Activated naive CD4-positive, alpha-beta T cell treated with Interleukin-2 at 50 U/mL for 16 hours (primary cell): ENCODE measurements around the gene FRAS1.
"Not testable (repeated sequence)": the region's sequence is repeated elsewhere in the genome, so short reads cannot be mapped to it uniquely, and the experiment has no call there.

Experiments
- DNase-seq: peaks from one replicate; pipeline ENCODE4 v3.0.0-alpha.2; 2020

FRAS1 gene

GRCh38 chr4:78218260-78218659 lies 161.1 kb downstream of the FRAS1 start:
- DNase-seq = no peak

GRCh38 chr4:78219825-78220224 lies 162.7 kb downstream of the FRAS1 start:
- DNase-seq = no peak

DNA sequence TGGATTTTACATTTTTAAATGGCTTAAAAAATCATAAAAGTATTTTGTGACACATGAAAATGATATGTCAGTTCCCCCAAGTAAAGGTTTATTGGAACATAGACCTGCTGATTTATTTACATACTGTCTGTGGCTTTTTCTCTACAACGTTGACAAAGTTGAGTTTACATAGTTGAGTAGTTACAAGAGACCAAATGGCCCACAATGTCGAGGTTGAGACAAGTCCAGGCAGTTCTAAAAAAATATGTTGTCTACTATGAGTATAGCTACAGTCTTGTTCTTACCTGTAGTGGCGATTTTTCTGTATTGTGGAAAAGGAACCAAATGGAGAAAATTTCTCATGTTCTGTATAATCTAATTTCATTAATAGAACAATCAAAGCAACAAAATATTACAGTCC lies 163.2 kb downstream of the FRAS1 start:
- DNase-seq = no peak

DNA sequence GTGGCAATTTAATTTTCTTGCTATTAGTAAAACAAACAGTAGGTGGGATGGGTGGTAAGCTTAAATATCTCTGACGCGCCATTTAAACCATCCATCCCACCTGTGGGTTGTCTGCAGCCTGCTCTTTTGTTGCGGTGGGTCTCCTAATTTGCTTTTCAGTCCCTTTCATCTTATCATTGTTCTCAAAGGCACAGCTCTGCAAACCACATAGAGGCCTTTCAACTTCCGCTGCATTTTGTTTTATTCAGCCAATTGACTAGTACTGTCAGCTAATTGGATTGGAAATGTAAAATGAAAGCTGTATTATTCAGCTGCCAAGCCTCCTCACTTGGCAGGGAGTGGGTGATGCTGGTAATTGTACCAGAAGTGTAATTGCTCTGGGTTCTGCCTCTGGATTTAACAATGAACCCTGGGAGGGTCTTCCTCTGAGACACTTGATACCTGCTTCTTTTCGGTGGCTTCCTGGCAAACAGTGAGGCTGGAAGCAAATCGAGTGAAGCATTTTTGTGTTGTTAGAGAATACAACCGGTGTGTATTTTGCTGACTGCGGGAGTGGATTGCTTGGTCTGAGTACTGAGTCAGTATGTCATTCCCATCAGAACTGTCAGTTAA lies 165.6 kb downstream of the FRAS1 start:
- no peak for DNase-seq

DNA sequence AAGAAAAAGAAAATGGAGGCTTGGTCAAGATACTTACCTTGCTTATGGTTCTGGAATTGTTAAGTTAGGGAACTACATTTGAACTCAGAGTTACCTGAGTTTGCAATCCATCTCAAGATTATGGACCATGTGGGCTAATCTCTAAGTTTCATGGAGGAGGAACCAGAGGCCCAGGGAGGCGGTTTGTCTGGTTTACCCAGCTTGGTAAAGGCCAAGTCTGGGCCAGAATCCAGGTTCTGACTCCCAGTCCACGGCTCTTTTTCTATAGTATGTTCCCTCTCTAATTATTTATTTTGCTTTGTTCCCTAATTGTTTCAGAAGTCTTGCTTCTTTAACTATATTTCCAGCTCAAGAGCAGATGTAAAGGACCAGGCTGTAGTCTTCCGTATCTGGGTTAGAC lies 168.1 kb downstream of the FRAS1 start:
- no peak for DNase-seq

DNA sequence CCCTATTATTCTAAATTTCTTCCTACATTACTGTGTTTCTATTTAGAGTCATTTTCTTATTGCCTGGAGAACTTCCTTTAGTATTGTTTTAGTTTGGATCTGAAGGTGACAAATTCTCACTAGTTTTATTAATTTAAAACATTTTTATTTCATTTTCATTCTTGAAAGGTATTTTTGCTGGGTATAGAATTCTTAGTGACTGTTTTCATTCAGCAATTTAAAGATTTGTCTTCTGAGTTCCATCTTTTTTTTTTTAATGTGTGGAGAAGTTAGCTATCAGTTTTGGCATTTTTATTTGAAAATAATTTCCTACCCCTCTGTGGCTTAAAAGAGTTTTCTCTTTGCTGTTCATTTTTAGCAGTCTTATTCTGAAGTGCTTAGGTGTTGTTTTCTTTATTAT lies 169.2 kb downstream of the FRAS1 start:
- DNase-seq = no peak

DNA sequence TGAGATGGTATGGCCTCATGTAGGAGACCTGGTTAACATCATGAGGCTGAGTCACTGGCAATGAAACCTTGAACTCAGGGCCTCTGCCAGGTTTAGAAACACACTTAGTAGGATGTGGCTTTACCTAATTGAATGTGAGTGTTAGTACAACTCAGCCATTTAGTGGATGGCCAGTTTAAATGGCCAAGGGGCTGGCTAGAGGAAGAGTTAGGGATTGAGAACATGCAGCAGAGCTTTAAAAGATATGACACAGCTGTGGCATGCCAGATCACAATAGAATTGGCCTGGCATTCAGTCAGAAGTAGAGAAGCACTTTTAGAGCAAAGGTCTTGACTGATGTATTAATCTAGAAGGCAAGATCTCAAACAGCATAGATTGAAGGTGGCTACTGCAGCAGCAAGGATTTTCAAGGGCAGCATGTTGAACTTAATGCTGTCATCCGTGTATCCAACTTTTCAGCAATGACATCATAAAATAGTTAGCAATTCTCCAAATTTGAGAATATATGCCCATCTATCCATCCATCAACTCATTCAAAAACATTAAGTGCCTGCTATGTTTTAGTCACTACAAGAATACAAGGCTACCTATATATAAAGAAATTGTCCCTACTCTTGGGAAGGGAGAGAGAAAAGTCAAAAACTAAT lies 170.4 kb downstream of the FRAS1 start:
- DNase-seq = no peak

DNA sequence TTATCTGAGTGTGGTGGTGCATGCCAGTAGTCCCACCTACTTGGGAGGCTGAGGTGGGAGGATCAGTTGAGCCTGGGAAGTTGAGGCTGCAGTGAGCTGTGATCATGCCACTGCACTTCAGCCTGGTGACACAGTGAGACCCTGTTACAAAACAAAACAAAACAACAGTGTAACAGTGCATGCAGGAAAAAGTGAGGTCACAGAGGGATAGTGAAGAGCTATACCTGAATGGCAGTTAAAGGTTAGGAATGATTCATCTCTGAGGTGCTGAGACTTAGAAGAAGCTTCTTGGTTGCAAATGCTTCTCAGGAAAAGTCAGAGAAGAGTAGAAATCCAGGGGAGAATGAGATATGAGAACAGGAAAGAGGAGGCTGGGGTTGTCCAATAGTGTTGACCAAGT lies 178.7 kb downstream of the FRAS1 start:
- no peak for DNase-seq

GRCh38 chr4:78237360-78237759 lies 180.2 kb downstream of the FRAS1 start:
- DNase-seq = no peak

GRCh38 chr4:78242071-78242470 lies 184.9 kb downstream of the FRAS1 start:
- DNase-seq = no peak

- no peak for DNase-seq
These were observed 187.8 kb downstream of the FRAS1 start for GRCh38 chr4:78244705-78245485.

DNA sequence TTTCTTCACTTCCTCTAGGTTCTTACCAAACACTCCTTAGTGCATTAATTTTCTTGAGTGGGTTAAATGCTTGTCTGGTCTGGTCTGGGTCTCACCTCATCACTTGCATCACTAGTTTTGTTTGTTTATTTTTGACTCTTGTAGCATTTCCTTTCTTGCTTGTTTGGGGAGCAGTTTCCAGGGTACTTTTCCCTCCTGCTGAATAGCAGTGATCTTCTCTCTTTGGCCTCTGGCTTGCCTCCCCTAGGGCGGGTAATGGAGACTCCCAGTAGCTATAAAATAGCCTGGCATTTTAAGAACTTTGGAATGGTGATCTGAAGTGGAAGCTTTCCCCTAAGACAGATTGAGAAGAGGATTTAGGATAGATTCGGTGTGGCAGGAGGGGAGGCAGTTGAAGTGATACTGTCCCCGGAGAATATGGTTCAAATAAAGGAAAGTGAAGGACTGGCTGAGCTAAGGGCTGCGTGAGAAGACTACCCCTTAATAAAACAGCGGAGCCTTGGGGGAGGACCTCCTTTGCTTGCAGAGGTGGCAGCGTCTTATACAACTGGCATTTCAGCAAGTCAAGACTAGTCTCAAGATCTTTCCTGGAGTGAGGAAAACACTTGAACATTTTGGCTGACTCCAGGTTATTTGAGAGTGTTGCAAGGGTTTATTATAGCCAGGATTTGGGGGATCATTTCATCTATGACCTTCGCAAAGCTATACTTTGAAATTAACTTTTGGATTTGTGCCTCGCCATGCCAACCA lies 190.6 kb downstream of the FRAS1 start:
- DNase-seq = no peak

DNA sequence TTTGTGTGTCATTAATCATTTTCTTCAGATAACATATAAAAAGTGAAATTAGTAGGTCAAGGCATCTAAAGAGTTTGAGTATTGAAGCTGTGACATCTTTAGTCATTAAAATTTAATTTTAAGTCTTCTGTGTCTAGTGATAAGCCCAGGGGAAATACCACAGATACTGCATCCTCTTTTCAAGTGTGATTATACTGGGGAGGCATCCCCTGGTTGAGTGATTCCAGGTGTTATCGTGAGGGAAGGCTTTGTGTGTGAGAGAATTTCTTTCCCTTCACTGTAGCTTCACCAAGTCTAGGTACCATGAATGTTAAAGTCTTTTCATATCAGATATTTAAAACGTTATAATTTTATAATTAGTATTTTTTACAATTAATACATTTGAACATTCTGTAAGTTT lies 193.4 kb downstream of the FRAS1 start:
- DNase-seq = no peak

- DNase-seq = not testable (repeated sequence)
These were observed 195.7 kb downstream of the FRAS1 start for GRCh38 chr4:78252773-78253172.

GRCh38 chr4:78254893-78255292 lies 197.8 kb downstream of the FRAS1 start:
- DNase-seq = no peak

GRCh38 chr4:78265006-78265405 lies 207.9 kb downstream of the FRAS1 start:
- no peak for DNase-seq

DNA sequence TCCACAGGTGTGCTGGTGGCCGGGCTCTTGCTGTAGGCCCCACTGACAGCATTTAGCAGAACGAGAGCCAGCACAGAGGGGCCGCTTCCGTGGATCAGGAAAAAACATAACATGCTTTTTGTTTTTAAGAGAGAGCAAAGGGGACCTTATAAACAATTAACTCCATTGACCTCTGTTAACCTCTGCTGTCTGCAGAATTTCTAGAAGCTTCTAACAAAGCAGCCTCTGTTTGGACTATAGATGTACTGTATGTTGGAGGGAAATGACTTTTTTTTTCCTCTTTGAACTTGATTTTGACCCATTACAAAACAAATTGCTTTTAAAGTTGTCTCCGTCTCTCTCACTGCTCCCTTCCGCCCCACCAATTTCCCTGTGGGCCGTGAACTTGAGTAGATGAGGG lies 210.7 kb downstream of the FRAS1 start:
- DNase-seq = no peak

- no peak for DNase-seq
These were observed 211.5 kb downstream of the FRAS1 start for GRCh38 chr4:78268597-78268996.

DNA sequence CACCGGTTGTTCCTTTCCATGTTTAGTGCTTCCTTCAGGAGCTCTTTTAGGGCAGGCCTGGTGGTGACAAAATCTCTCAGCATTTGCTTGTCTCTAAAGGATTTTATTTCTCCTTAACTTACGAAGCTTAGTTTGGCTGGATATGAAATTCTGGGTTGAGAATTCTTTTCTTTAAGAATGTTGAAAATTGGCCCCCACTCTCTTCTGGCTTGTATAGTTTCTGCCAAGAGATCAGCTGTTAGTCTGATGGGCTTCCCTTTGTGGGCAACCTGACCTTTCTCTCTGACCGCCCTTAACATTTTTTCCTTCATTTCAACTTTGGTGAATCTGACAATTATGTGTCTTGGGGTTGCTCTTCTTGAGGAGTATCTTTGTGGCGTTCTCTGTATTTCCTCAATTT lies 218.3 kb downstream of the FRAS1 start:
- DNase-seq = not testable (repeated sequence)

GRCh38 chr4:78286281-78286680 lies 229.2 kb downstream of the FRAS1 start:
- no peak for DNase-seq

- DNase-seq = no peak
These were observed 231.2 kb downstream of the FRAS1 start for GRCh38 chr4:78288327-78288726.

DNA sequence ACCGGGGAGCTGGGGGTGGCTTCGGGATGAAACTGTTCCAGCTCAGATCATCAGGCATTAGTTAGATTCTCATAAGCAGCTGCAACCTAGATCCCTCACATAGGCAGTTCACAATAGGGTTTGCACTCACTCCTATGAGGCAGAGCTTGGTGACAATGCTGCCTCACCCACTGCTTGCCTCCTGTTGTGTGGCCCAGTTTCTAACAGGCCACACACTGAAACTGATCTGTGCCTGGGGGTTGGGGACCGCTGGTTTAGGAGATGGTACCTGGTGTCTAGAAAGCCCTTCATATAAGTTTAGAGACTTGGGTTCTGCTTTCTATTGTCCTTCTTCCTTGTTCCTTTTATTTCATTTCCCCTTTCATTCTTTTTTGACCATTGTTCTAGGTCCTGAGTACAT lies 234.2 kb downstream of the FRAS1 start:
- DNase-seq = no peak

DNA sequence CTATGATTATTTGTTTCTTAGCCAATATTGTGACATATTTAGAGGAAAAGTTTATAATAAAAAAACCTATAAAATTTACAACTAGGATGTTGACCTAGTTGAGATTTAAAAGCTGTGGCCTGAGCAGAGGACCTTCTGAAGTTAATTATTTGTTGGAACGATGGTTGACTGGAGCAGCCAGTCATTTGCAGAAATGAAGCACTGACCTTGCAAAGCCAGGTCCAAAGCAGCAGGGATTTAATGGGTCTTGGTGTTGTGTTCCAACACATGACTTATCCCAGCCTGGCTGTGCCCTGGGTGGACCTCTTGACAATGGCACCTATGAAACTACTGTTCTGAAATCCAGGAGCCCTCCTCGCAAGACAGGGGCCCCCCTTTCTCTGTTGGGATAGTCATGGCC lies 235.2 kb downstream of the FRAS1 start:
- no peak for DNase-seq

DNA sequence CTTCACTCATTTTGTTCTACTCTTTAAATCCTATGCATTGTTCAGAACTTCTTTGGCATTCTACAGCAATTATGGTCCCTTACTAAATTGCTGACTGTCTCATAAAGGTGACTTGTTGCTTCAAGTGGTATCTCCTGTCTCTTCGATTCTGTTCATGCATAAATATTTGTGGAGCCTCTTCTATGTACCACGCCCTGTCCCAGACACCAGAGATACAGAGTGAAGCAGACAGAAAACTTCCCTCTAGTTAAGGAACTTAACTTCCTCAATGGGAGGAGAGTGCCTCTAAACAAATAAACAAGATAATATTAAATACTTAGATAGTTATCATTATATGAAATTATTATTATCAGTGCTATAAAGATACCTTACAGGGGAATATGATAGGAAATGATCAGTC lies 235.7 kb downstream of the FRAS1 start:
- DNase-seq = no peak
